Liver (tissue), 3 donors: ENCODE results near the gene MEFV.

ENCODE experiments used
- CTCF ChIP-seq: fragments of 150-350 bp; IDR thresholded peaks from 2 replicates; pipeline ENCODE4 v1.5.1; 2017; ENCODE audit warnings: improper control_type of control experiment, low read depth, low read length; ENCODE audit not compliant: missing input control
- JUND ChIP-seq, 2 donors: IDR thresholded peaks; 2 replicates each; pipeline ENCODE4 v1.6.1; 2016; ENCODE audit warnings: antibody characterized with exemption in 2 of 2
- donor health status: healthy.
- donor health status: healthy.

DNA sequence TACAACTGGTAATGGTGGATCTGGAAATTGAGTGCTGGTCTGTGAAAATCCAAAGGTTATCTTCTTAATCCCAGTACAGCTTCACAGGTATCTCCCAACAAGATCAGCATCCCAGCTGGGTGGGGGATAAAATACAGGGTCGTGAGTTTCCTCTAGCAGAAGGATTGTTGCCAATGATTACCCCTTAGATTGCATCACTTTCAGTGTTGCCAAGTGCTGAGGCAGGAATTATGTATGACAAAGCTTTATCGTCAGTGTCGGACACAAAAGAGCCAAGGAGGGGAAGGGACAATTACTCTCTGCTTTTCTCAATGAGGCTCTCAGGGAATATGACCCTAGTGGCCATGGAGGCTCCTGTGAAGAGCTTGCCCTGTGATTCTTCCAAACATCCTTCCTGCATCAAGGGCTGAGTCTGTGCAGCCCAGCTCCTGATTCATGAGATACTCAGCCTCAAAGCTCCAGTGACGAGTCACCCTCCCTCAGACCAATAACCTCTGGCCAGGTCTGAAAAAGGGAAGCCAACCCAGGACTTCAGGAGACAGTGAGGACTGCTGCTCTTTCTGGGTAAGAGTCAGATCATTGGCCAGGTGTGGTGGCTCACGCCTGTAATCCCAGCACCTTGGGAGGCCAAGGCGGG, 53.4 kb downstream of the MEFV start:
- TF ChIP-seq CTCF: no peak
- TF ChIP-seq JUND (IDR thresholded peaks at IDR 0.05): no peak
